A549 treated with Hydrocortisone at 1 μM for 4 hours (cell line): ENCODE data around the gene SPANXC. TPM values are rescaled to one million over a fixed set of nuclear protein-coding genes. Genes with fewer than 3 reads are reported as not detected.

ENCODE experiments used
- total RNA-seq: library from RNA; stranded (reverse); fragments of 200-300 nt; extraction: Qiagen RNA extraction; gene quantifications from 5 replicates; pipeline ENCODE4 v1.2.3, GENCODE V29; 2022

SPANXC gene
- 0.40 to 0.76 TPM (median 0.74 TPM) in 4 of 5 replicates, not detected in the other for total RNA-seq

GRCh38 chrX:141242417-141242816 lies at the start of gene SPANXC:
SPANXC (minus strand) TSS chrX:141242517; CDS start chrX:141242457, 60 bp downstream.

Other genes starting within 250 kb of the SPANXC start
- 1.5 to 3.4 TPM (median 2.0 TPM) in 5 replicates for gene SPANXB1, start 239.9 kb downstream of the SPANXC start, total RNA-seq
- 80.0 to 94.3 TPM (median 91.3 TPM) in 5 replicates for gene LDOC1, start 65.4 kb downstream of the SPANXC start, total RNA-seq